Hematopoietic multipotent progenitor cell treated with erythropoietin and hydrocortisone succinate and interleukin-3 and kit ligand, for 8 days (in vitro differentiated cells): ENCODE results near the gene KHSRP.
A peak's percentile ranks its signal among the peaks of the same experiment; 100 is the strongest.

Experiments used
- DNase-seq: peaks from one replicate; pipeline ENCODE4 v3.0.0-alpha.2; 2015

Gene KHSRP, protein sequence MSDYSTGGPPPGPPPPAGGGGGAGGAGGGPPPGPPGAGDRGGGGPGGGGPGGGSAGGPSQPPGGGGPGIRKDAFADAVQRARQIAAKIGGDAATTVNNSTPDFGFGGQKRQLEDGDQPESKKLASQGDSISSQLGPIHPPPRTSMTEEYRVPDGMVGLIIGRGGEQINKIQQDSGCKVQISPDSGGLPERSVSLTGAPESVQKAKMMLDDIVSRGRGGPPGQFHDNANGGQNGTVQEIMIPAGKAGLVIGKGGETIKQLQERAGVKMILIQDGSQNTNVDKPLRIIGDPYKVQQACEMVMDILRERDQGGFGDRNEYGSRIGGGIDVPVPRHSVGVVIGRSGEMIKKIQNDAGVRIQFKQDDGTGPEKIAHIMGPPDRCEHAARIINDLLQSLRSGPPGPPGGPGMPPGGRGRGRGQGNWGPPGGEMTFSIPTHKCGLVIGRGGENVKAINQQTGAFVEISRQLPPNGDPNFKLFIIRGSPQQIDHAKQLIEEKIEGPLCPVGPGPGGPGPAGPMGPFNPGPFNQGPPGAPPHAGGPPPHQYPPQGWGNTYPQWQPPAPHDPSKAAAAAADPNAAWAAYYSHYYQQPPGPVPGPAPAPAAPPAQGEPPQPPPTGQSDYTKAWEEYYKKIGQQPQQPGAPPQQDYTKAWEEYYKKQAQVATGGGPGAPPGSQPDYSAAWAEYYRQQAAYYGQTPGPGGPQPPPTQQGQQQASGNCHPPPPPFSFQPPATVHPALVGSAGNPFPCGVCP

GRCh38 chr19:6424195-6424938 is at the start of gene KHSRP:
Gene KHSRP, minus strand, starts transcription at chr19:6424811. Its CDS starts 110 bp downstream, at chr19:6424701.
- DNase-seq: peak; percentile 7

- DNase-seq: no peak
Observed at GRCh38 chr19:6473647-6474046, 49.0 kb upstream of the KHSRP start.

DNA sequence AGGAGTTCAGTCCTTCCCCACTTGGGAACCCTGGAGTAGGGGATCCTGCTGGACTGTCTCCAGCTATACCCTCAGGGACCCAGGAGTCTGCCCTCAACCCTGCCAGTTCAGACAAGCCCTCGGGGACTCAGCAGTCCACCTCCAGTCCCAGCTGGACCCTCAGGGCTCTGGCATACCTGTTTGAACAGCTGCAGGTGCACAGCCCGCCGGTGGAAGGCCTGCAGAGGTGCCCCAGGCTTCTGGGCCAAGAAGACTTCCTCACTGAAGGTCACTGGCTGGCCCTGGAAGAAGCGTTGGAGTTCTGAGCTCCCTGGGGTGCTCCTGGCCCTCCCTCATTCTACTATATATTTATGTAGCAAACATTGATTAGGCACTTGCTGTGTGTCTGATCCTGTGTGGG is 48.1 kb upstream of the KHSRP start:
- DNase-seq: no peak

- no peak for DNase-seq
Observed at GRCh38 chr19:6471076-6471475, 46.5 kb upstream of the KHSRP start.

DNA sequence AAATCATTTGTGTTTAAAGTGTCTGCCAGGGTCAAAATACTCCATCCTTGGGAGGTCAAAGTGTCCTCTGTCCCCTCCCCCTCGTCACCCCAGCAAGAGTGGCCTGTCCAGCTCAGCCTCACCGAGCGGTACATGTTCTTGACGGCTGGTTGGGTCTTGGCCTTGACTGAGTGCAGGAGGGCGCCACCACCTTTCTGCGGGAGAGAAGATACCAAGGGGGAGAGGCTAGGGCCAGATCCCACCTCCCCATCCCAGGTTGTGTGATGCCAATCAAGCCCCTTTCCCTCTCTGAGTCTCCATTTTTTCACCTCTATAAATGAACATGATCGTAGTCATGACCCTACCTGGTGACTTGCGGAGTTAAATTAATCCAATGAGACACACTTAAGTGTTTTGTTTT is 45.6 kb upstream of the KHSRP start:
- no peak for DNase-seq

DNA sequence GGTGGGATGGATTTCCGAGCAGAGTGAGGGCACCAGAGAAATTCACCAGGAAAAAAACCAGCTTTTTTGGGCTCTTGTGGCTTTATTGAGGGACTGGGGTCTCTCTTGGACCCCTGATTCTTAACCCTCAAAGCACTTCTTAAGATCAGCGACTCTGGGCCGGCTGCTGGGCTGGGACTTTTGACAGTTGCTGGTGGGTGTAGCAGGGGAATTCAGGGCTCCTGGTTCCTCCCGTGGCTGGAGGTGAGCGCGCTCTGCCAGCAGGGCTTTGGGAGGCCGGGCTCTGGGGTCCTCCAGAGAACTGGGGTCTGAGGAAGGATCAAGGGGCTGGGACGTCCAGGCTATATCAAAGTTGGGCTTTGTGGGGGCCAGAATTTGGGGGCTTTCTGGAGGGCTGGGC is 42.8 kb upstream of the KHSRP start:
- DNase-seq: no peak

GRCh38 chr19:6466526-6467248 is 42.1 kb upstream of the KHSRP start:
- DNase-seq: no peak

DNA sequence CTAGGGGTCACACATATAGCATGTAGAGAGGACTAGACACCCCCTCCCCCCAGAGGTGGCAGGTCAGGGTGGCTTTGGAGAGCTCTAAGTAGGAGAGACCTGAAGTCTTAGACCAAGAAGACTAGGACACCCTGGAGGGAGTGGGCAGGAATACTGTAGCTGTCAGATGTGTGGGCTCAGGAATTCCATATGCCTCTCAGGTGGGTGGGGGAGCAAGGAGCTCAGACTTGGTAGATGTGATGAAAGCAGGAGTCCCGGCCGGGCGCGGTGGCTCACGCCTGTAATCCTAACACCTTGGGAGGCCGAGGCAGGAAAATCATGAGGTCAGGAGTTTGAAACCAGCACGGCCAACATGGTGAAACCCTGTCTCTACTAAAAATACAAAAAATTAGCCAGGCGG is 41.1 kb upstream of the KHSRP start:
- no peak for DNase-seq

DNA sequence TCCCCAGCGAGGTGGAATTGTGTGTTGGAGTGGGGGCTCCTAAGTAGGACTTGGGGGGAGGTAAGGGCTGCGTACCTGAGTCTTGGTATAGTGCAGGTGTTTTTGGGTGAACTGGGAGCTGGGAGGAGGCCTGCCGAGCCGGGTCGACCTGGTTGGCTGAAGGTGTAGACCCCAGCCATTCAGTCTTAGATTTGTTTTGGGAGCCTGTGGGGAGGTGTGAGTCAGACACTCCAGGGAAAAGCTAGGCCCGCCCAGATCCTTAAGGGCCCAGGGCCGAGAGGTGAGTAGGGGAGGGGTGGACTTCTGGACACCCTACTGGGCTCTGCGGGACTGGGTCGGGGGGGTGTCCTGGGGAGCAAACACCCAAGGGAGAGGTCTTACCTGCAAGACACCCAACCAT is 40.4 kb upstream of the KHSRP start:
- no peak for DNase-seq

DNA sequence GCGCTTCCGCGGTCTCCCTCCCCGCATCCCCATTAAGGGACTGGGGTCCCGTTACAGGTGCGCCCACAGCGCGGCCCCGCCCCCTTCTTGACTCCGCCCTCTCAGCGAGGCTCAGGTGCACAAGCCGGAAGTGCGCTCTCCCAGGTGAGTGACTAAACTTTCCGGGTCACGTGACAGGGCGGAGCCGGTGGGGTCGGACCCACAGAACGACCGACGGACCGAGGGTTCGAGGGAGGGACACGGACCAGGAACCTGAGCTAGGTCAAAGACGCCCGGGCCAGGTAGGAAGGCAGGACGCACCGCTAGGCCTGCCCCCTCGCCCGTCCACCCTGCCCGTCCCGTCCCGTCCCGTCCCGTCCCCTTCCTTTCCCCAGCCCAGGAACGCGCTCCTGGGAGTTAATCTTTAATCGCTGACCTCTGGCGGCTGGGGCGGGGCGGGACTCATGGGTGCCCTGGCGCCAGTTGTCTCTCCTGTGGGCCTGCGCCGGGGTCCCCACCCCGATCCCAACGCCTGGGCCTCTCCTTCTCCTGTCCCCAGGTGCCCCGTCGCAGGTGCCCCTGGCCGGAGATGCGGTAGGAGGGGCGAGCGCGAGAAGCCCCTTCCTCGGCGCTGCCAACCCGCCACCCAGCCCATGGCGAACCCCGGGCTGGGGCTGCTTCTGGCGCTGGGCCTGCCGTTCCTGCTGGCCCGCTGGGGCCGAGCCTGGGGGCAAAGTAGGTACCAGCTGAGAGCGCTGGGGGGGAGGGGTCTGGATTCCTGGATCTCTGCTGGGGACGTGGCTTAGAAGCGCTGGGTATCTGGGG is 39.7 kb upstream of the KHSRP start, which contains the start of gene CRB3:
TSS of gene CRB3 (plus strand) at position 202 of the 804 bp plus-strand sequence. CDS start at position 633, 431 bp downstream.
- no peak for DNase-seq

GRCh38 chr19:6460099-6460884 is 35.7 kb upstream of the KHSRP start:
- DNase-seq: peak; percentile 96

GRCh38 chr19:6459262-6460098 is 34.9 kb upstream of the KHSRP start, which contains the start of gene SLC25A23:
Gene SLC25A23, minus strand, starts transcription at chr19:6459792. Its CDS starts 164 bp downstream, at chr19:6459628.
- peak; percentile 56 for DNase-seq

- no peak for DNase-seq
Observed at GRCh38 chr19:6458695-6459261, 34.2 kb upstream of the KHSRP start.

DNA sequence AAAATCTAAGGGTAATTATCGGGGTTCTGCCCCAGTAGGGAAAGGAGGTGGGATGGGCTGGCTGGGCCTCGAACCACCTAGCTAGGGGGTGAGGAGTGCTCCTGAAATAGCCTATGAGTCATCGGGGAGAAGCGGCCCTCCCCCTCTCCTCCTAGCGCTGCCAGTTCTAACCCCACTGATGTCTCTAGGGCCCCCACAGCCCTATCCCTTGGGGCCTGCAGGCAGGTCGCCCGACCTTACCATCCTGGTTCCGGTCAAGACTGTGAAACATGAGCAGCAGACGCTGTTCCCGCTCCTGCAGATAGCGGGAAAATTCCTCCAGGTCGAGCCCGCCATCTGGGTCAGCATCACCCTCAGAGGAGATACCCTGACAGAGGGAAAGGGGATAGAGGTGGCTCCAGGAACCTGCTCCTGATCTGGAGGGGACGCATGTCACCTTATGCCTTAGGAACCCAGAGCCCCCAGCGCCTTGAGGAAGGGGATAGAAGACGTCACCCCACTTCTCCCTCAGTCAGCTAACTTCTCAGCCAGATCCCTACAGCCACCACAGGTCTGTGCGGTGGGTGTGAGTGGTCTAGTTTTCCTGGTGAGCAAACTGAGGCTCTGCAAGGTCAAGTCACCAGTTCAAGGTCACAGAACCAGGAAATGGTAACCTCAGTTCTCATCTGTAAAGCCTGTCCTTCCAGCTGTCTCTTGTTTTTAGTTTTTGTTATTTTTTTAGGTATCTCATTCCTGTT is 33.5 kb upstream of the KHSRP start:
- no peak for DNase-seq

GRCh38 chr19:6455924-6456323 is 31.3 kb upstream of the KHSRP start:
- no peak for DNase-seq

GRCh38 chr19:6453951-6454565 is 29.4 kb upstream of the KHSRP start:
- no peak for DNase-seq

GRCh38 chr19:6452899-6453298 is 28.3 kb upstream of the KHSRP start:
- DNase-seq: no peak

DNA sequence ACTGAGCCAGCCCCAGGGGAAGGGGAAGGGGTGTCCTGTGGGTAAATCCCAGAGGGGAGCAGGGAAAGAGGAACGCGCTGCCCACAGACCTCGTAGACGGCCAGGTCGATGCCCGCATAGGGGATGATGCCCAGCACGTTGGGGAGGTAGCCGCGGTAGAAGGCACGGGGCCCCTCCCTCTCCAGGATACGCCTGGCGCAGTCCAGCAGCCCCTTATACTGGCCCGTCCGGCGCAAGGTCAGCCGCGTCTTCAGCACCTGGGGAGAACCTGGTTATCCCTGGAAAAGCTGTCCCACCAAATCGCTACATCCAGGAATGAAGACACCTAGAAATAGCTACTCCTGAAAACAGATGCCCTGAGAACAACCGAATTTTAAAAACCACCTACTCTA is 27.6 kb upstream of the KHSRP start:
- no peak for DNase-seq
